Spleen (tissue), 7 donors: Measurements from ENCODE around the gene SSH2.

Source experiments
- POLR2AphosphoS5 ChIP-seq, 3 donors: sonication (generic); formaldehyde crosslinking; IDR thresholded peaks; one replicate each; pipeline ENCODE4 v1.5.1; 2017; ENCODE audit warnings: antibody characterized with exemption in 3 of 3
- TF ChIP-seq, protein P1 (sequence below), 11 experiments: fragments of 200-600 bp in 7 of 11; fragments of 450-650 bp in 4 of 11; sonication (generic) in 4 of 11; IDR thresholded peaks in 8 of 11; conservative IDR thresholded peaks in 3 of 11; 1 replicate in 7 of 11; 2 replicates in 4 of 11; pipeline versions ENCODE4 v1.4.0 to v1.8.0; 2016 to 2021; ENCODE audit warnings: antibody characterized with exemption in 11 of 11, inconsistent platforms in 4 of 11, mild to moderate bottlenecking in 1 of 11
- donor health status: DM: no; HTN: no; CAD: no; lungs with moderate emphysema.
- donor health status: DM: no; HTN: no; CAD: no.
- donor health status: DM: no; HTN: no; CAD: no.

GRCh38 chr17:29667969-29668368 lies 262.1 kb downstream of the SSH2 start:
- no peak for TF ChIP-seq POLR2AphosphoS5 (IDR thresholded peaks at IDR 0.05)
- TF ChIP-seq, protein P1, sequence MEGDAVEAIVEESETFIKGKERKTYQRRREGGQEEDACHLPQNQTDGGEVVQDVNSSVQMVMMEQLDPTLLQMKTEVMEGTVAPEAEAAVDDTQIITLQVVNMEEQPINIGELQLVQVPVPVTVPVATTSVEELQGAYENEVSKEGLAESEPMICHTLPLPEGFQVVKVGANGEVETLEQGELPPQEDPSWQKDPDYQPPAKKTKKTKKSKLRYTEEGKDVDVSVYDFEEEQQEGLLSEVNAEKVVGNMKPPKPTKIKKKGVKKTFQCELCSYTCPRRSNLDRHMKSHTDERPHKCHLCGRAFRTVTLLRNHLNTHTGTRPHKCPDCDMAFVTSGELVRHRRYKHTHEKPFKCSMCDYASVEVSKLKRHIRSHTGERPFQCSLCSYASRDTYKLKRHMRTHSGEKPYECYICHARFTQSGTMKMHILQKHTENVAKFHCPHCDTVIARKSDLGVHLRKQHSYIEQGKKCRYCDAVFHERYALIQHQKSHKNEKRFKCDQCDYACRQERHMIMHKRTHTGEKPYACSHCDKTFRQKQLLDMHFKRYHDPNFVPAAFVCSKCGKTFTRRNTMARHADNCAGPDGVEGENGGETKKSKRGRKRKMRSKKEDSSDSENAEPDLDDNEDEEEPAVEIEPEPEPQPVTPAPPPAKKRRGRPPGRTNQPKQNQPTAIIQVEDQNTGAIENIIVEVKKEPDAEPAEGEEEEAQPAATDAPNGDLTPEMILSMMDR (IDR thresholded peaks at IDR 0.05 in 8 of 11, conservative IDR thresholded peaks at IDR 0.05 in 3 of 11) = no peak
